HG03045 (cell line): Measurements from ENCODE around the gene GLCCI1.
"Not testable (repeated sequence)": the region's sequence is repeated elsewhere in the genome, so short reads cannot be mapped to it uniquely, and the experiment has no call there.

Experiments used
- ATAC-seq: cut with Tn5 transposase; IDR thresholded peaks from one replicate; pipeline ENCODE4 v1.9.1; 2021; ENCODE audit warnings: mild to moderate bottlenecking, moderate library complexity; ENCODE audit not compliant: unreplicated experiment

The GLCCI1 gene

DNA sequence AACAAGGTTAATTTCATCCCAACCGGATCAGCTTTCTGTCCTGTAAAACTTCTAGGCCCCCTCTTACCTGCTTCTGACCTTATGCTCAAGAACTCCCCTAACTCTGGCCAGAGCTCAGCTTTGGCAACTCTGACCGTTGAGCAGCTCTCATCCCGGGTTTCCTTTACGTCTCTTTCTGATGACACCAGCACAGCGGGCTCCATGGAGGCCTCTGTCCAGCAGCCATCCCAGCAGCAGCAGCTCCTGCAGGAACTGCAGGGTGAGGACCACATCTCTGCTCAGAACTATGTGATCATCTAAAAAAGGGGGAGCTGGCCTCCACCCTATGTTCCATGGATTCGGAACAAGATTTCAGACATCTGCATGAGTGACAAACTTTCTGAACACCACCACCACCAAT is 117.6 kb downstream of the GLCCI1 start:
- no peak for ATAC-seq

DNA sequence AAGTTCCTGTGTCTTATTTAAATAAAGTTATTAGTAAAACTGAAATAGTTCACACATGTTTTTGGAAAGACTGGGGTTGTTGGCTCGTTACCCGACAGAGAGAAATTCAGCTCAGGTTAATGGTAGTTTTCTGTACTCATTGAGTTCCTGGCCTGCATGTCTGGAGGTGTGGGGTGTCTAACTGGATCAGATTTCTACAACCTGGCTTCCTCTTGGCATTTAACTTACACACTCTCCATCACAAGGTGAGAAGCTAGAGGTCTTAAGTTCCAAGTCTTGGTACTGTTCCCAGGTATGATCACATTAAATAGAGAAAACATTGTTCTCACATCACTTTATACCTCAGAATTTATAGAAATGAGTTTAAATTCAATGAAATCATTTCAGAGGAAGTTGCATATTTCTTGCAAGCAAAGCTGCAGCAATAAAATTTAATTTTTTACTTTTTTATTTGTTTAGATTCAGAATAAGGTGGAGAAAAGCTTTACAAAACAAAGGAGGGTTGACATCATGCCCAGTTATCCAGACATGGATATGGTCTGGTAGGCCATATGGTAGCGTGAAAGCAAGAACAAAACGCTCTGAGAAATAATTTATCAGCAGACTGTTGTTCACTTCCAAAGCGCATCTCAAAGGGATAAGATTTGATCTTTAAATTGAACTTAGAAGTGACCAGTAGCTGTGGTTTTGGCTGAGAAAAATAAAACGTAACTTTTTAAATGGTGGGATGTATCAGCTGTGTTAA is 120.6 kb downstream of the GLCCI1 start:
- no peak for ATAC-seq

DNA sequence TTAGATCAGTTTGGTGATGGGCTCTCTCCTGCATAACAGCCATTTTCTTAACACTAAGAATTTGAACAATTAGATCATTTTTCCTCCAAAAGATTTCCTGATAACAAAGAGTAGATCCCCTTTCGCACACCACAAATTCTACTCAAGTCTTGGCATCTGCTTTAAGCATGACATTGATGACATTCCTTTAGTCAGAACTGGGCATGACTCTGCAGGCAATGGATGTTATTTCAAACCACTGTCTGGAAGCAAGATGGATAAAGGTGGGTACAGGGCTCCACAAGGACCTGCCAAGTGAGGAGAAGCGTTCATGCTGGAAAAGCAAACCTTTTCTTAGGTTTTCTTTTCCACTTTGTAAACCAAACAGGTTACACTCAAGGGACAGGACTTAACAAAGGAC is 123.5 kb downstream of the GLCCI1 start:
- ATAC-seq = no peak

DNA sequence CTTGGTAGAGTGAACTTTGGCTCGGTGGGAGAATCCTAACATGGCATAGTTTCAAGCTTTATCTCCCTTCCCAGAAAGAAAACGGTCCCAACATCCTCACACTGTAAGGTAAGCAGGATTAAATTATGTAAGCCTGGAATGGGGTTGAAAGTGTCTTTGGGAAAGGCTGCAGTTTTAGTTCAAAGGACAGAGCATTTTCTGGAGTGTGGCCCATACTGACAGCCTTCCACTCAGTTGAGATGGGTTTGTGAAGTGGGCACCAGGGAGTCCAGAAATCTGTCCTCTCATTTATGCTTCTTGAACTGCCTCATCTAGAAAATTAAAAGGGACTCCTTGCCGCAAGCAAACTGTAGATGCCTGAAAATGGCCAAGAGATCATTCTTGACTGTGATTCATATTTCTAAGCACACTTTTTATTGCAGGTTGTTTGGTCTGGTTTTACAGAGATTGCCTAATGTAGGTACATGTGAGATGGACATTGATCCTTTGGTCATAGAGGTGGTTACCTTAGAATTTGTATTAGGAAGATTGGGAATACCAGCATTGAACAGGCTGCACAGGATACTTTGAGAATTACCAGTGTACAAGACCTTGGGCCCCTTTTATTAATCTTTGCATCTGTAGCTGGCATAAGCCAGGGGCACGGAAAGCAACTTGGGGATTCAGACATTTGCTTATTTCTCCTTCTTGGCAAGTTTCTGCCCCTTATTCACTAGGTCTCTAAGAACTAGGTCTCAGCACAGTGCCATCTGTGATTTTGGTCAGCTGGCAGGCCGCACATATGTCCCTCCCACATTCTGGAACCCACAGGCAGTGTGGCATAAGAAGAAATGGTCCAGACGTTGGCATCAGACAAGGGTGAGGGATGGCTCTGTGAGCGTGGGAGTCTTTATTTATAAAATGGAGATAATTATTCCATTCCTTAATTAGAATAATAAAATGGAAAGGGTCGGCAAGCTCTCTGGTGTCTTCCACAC is 125.9 kb downstream of the GLCCI1 start:
- ATAC-seq = no peak

DNA sequence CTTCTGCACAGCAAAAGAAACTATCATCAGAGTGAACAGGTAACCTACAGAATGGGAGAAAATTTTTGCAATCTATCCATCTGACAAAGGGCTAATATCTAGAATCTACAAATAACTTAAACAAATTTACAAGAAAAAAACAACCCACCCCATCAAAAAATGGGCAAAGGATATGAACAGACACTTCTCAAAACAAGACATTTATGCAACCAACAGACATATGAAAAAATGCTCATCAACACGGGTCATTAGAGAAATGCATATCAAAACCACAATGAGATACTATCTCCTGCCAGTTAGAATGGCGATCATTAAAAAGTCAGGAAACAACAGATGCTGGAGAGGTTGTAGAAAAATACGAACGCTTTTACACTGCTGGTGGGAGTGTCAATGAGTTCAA is 132.7 kb downstream of the GLCCI1 start:
- not testable (repeated sequence) for ATAC-seq

DNA sequence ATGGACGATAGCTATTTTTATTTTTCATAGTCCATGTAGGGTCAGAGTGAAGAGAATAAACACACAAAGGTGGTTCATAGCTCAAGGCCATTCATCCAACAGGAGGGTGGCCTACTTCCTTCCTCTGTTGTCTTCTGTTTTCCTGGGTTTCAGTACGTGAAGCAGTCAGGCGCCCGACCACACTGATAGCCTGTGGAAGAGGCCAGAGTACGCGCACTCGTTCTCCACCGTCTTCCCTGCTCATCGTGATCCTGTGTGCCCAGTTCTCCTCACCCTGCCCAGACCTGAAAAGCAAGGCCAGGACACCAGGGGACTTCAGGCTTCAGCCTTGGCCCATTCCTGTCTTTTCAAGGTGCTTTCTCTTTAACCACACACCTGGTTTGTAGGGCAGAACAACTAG is 134.7 kb downstream of the GLCCI1 start:
- ATAC-seq = no peak

DNA sequence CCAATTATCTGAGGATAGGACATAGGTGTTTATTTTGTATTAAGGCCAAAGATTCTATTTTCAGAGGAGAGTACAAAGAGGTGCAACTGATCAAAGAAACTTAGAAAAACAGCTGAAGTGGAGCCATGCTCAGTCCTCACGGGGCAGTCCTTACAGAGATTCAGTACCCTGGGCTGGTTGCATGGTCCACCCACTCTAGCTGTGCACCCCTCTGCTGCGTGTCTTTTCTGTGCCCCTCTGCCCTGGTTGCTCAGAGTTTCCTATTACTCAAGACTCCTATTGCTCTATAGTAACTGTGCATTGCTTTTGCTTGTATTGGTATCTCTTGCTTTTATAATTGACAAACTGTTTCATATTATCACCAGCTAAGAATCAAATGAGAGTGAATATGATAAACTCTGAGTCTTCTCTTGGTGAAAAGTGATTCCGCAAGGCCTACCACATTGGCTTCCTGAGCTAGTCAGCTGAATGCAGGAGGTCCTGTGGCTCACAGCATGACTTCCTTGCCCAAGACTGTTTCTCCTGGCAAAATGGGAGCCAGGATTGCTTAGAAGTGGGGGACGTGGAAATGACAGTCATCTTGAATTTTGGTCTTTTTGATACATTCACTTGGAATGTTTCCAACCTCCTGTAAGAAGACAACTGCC is 137.0 kb downstream of the GLCCI1 start:
- no peak for ATAC-seq

DNA sequence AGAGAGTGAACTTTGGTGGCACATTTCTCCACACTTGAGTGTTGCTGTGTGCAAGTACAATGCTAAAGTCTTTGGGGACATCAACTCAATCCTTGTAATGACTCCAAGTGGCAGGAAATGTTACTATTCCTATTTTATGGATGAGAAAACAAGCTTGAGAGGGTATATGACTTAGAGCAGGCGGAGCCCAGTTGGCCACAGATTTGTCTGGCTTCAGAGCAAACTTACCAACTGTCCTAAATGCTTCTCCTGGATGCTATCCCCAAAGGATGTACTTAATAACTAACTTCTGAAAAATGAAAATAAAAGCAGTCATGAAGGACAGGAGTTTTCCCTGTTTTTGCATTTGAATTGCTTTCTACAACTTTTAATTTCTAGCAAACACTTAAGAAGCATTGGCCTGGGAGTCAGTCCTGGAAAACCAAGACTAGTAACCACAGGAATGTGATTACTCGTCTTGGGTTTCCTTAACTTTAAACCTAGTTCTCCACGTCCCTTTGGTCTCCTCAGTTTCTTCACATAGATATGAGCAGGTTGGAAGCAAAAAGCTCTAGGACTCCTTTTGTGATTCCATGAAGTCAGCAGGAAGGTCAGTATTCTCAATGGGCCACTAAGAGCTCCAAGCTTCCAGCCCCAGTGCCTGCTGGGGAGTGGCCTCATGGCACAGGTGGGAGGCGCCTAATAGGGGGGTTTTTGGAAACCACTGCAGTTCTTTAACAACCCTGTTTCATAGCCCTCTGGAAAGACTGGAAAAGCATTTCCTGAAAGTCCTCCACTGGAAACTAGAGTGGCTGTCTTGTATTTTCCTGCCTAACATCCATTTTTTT is 140.8 kb downstream of the GLCCI1 start:
- no peak for ATAC-seq

DNA sequence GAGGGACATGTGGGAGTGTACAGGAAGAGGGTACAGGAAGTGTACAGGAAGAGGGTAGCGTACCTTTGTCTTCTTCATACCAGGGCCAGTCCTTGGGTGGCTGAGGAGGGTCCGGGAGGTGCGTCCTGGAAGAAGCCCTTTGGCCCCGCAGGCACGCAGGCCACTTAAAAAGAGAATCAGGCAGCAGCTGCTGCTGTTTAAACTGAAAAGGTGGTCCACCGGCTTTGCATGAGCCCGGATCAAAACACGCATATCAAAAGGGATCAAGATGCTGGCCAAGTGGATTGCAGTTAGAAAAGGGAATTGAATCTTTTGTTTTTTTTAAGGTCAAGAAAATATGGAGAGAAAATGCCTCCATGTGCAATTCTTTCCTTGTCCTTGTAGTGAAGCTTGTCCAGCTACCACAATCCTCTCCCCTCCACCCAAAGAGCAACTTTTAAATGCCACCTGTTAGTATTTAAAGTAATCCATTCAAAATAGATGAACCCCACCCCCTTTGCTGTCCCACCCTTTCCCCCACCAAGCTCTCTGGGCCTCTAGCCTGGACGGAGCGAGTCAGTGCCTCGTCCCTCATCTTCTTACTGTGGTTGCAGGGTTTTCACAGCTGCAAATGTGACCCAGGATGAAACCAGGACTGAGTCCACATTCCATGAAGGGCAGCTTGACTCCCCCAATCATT is 142.8 kb downstream of the GLCCI1 start:
- no peak for ATAC-seq

DNA sequence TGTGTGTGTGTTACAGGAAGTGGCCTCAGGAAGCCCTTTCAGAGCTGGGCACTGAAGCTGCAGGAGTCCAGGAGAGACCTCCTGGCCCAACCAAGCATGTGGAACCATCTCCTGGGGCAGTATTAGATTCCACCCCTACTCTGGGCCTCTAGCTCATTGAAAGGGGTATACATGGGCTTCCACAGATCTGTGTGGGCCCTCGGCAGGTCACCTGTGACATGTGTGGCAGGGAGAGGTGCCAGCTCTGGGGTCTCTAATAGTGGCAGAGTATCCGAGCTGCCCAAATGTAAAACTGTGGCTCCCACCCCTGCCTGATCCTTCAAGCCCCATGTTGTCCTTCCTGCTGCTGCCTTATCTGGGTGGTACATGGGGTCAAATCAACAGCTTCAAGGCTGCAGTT is 144.1 kb downstream of the GLCCI1 start:
- ATAC-seq = no peak

DNA sequence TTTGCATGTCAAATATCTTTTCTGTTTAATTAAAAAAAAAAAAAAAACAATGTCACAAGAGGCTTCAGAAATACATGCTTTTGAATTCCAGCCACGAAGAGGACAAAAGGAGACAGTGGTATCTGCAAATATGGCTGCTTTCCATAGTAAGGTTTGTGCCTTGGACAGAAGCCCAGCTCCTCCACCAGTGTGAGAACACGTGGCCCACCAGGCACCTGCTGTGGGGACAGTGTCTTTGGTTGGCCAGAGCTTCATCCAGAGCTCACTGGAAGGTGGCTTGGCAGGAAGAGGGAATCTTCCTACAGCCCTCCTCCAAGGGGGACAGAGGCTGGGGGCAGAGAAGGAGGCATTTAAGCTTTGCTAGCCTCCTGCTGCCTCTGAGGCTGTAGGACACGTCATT is 144.6 kb downstream of the GLCCI1 start:
- ATAC-seq = no peak

DNA sequence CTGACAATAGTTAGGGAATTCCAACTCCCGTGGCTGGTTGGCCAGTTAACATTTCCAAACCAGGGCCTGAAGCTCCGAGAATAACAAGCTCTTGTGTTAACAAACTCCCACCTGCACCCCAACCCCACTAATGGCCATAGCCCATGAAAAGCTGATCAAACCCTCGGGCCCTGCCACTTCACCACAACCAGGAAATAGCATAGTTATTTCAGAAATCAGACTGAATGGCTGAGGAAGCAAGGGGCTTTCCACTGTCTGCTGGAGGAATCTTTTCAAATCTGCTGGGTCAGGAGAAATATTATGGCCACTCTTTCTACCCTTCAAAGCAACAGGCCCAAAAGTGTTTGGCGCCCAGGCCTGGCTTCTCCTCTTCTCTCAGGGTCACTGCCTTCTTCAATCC is 145.6 kb downstream of the GLCCI1 start:
- no peak for ATAC-seq

DNA sequence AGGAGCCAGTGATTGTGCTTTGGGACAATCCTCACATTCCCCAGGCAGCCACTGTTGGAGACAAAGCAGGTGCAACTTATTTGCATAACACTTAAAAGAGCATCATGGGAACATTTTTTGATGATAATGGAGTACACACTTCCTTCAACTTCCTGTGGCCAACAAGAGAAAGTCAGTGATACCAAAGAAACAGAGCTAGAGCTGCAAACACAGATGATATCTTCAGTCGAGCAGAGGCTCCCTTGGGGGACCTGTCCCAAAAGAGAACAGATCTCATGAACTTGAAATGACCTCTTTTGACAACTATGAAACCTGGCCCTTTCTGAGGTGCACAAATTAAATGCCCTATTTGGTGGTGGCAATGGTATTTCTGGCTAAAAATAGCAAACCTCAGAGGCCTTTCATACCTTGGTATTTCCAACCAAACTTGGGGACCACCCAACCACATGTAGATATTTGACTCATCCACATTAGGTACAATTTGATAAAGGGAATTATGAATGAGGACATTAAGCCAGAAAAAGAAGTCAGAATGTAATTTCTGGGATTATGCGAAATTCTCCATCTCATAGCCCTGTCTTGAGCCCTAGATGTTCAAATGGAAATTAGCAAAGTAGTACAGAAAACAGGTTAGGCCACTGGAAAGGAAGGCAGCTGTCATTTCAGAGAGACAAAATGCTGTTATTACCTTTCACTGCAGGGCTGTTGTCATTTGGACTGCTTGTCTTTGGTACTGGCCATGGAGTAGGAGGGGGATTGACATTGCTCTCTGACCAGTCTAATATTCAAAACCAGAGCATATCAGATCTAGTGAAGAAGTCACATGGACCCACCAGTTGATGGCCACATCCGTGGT is 147.2 kb downstream of the GLCCI1 start:
- ATAC-seq = no peak

DNA sequence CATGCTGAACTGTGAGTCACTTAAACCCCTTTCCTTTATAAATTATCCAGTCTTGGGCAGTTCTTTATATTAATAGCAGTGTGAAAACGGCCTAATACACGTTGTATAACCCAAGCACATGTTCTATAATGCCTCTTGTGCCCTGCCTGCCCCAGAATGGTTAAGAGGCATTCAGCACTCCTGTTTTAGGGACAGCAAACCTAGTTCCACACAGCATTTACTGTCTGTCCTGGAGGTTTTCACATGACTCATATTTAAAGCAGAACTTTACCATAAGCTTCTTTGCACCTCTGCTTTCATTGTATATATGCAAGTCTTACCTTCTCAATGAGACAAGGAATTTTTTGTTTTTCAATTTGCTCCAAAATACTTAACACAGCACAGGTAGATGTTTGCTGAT is 148.6 kb downstream of the GLCCI1 start:
- no peak for ATAC-seq

DNA sequence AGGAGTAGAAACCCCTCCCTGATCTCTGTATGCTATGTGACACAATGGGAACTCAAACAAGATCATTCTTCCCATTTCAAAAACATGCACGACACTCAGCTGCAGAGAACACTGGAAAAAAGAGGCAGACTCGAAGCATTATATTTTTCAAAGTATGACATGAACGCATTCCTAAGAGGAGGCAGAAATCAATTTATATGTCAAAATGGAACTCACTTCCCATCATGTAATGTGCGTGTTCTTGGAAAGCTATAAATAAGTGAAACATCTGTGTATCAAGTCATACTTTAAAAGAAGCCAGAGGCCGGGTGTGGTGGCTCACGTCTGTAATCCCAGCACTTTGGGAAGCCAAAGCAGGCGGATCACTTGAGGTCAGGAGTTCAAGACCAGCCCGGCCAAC is 150.7 kb downstream of the GLCCI1 start:
- ATAC-seq = no peak

DNA sequence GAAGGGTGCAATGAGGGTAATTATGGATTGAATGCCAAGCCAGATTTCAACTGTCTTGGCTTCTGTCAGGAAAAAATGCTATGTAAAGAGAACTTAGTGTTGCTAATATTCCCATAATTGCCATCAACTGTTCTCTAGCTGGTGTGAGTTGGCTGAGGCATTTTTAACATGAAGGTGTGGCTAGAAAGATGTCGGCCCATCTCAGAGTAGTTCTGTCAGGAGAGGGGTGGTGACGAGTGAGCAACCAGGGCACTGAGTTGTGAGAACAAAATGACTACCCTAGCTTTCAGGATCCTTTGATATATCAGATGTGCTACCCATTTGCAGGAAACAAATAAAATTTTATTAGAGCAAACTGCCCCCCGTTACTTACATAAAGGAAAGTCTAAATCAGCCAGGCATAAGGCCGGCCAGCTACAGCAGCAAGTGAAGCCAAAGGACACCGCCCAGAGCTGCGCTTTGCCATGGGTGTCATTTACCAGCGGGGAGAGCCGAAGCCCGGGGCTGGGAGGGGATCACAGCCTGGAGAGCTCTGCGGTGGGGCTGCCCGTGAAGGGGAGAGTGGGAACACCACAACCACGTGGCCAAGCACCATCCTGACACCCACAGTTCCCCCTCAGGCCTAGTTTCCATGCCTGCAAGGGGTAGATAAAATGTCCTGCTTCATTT is 151.9 kb downstream of the GLCCI1 start:
- ATAC-seq = no peak

DNA sequence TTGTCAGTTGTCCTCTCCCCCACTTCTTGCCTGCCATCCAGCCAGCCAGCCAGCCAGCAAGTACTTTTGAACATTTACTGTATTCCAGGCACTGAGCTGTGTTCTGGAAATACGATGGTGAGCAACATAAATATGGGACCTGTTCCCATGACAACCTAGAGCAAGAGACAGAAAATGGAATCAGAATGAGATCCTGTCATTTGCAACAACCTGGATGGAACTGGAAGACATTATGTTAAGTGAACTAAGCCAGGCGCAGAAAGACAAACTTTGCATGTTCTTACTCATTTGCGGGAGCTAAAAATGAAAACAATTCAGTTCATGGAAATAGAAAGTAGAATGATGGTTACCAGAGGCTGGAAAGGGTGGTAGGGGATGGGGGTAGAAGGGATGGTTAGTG is 152.6 kb downstream of the GLCCI1 start:
- no peak for ATAC-seq

DNA sequence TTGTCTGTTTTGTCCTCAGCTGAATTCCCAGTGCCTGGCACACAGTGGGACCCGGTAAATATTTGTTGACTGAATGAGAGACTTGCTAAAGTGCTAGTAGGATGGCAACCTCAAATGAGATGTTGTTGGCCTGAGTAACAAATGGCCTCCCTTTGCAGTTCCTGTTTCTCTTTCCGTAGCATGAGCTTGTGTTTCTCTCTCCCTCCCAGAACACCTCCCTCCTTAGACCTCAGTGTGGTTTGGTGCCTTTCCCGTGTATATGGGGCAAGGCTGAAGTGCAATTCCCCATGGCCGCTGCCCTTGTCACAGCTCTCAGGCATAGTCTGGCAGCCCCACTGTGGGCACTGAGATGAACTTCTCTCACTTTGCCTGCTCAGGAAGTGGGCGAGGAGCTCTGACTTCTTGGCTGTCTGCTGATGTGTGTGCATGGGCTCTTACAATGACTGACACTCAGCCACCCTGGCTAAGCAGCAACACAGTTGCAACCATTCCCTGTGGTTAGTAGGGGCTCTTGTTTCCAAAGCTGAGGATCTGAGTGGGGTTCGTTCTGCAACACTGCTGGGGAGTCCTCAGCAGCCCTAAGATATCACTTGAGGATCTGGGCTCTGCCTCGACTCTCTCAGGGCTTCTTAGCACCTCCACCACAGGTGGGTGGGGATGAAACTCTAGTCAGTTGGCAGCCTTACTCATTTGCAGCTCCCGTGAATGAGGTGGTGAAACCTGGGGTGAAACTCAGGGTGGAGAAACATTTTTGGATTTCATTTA is 157.3 kb downstream of the GLCCI1 start:
- ATAC-seq = peak; percentile 73
